HepG2 (cell line): ENCODE measurements around the gene XAF1. TPM values are rescaled to one million over a fixed set of nuclear protein-coding genes. Genes with fewer than 3 reads are reported as not detected.
A peak's percentile ranks its signal among the peaks of the same experiment; 100 is the strongest.

Source experiments
- CEBPB ChIP-seq: IDR thresholded peaks from 2 replicates; pipeline ENCODE4 v1.6.1; 2011; ENCODE audit warnings: low read depth, low read length, improper control_type of control experiment, borderline replicate concordance
- DR1 ChIP-seq: sonication (generic); formaldehyde crosslinking; IDR thresholded peaks from 2 replicates; pipeline ENCODE4 v1.8.0; 2021; ENCODE audit warnings: mild to moderate bottlenecking, missing genetic modification reagents, inconsistent platforms
- FOXA1 ChIP-seq, 2 experiments: fragments of 450-650 bp in 1 of 2; sonication (generic) in 1 of 2; formaldehyde crosslinking in 1 of 2; IDR thresholded peaks; 2 replicates each; pipeline versions ENCODE4 v1.4.0 to v1.6.1; 2016 to 2020; ENCODE audit warnings: missing genetic modification reagents in 1 of 2
- FOXA3 ChIP-seq: IDR thresholded peaks from 2 replicates; pipeline ENCODE4 v1.6.1; 2016; ENCODE audit warnings: missing genetic modification reagents, missing compliant biosample characterization
- FOXC1 ChIP-seq: sonication (generic); formaldehyde crosslinking; IDR thresholded peaks from 2 replicates; pipeline ENCODE4 v1.8.0; 2022; ENCODE audit warnings: mild to moderate bottlenecking, missing genetic modification reagents, borderline replicate concordance
- GATA4 ChIP-seq: sonication (generic); IDR thresholded peaks from 2 replicates; pipeline ENCODE4 v1.6.1; 2016; ENCODE audit warnings: antibody characterized with exemption, low read depth, borderline replicate concordance
- HMGXB4 ChIP-seq, 2 experiments: sonication (generic) in 1 of 2; formaldehyde crosslinking in 1 of 2; IDR thresholded peaks; 2 replicates each; pipeline versions ENCODE4 v1.4.0 to v1.6.1; 2018 to 2020; ENCODE audit warnings: missing genetic modification reagents in 2 of 2, borderline replicate concordance in 1 of 2, low read depth in 1 of 2, mild to moderate bottlenecking in 1 of 2, missing biosample characterization in 1 of 2
- HNRNPL ChIP-seq: fragments of 200-400 bp; formaldehyde crosslinking; IDR thresholded peaks from 2 replicates; pipeline ENCODE4 v1.6.1; 2017; ENCODE audit warnings: mild to moderate bottlenecking, low read depth, low read length
- IRF2 ChIP-seq: IDR thresholded peaks from 2 replicates; pipeline ENCODE4 v1.6.1; 2018; ENCODE audit warnings: missing genetic modification reagents, missing compliant biosample characterization
- KAT2B ChIP-seq: fragments of 150-350 bp; IDR thresholded peaks from 2 replicates; pipeline ENCODE4 v1.6.1; 2014; ENCODE audit warnings: low read depth, low read length, borderline replicate concordance
- MBD4 ChIP-seq: IDR thresholded peaks from 2 replicates; pipeline ENCODE4 v1.6.1; 2012; ENCODE audit warnings: low read length, inconsistent platforms, borderline replicate concordance
- MBNL3 ChIP-seq: fragments of 250-450 bp; sonication (Bioruptor Pico); conservative IDR thresholded peaks from 2 replicates; pipeline ENCODE4 v1.8.0; 2022; ENCODE audit warnings: mild to moderate bottlenecking, inconsistent platforms
- MED1 ChIP-seq: sonication (generic); formaldehyde crosslinking; IDR thresholded peaks from 2 replicates; pipeline ENCODE4 v1.4.0; 2020; ENCODE audit warnings: missing genetic modification reagents
- MTA1 ChIP-seq: sonication (generic); formaldehyde crosslinking; IDR thresholded peaks from 2 replicates; pipeline ENCODE4 v1.4.0; 2020; ENCODE audit warnings: missing genetic modification reagents, mild to moderate bottlenecking, borderline replicate concordance
- MXI1 ChIP-seq: IDR thresholded peaks from 3 replicates; pipeline ENCODE4 v1.6.1; 2012; ENCODE audit warnings: low read depth, low read length, inconsistent platforms, borderline replicate concordance
- NFKB2 ChIP-seq: sonication (generic); formaldehyde crosslinking; IDR thresholded peaks from 2 replicates; pipeline ENCODE4 v1.4.0; 2020; ENCODE audit warnings: missing genetic modification reagents, borderline replicate concordance
- NONO ChIP-seq, 2 experiments: fragments of 450-650 bp in 1 of 2; sonication (generic) in 1 of 2; formaldehyde crosslinking in 1 of 2; IDR thresholded peaks in 1 of 2; conservative IDR thresholded peaks in 1 of 2; 2 replicates each; pipeline versions ENCODE4 v1.6.1 to v1.8.0; 2017 to 2022; ENCODE audit warnings: mild to moderate bottlenecking in 1 of 2, missing genetic modification reagents in 1 of 2, moderate library complexity in 1 of 2
- PHF5A ChIP-seq: IDR thresholded peaks from one replicate; pipeline ENCODE4 v1.6.1; 2018; ENCODE audit warnings: low read depth, missing genetic modification reagents; ENCODE audit not compliant: unreplicated experiment
- PHF8 ChIP-seq: sonication (generic); formaldehyde crosslinking; IDR thresholded peaks from 2 replicates; pipeline ENCODE4 v1.5.0; 2020; ENCODE audit warnings: missing genetic modification reagents
- PLSCR1 ChIP-seq: sonication (generic); formaldehyde crosslinking; IDR thresholded peaks from 2 replicates; pipeline ENCODE4 v1.5.0; 2020; ENCODE audit warnings: missing genetic modification reagents, mild to moderate bottlenecking, borderline replicate concordance
- PTBP1 ChIP-seq: fragments of 200-400 bp; formaldehyde crosslinking; IDR thresholded peaks from 2 replicates; pipeline ENCODE4 v1.6.1; 2018; ENCODE audit warnings: low read length, low read depth; ENCODE audit not compliant: poor library complexity, severe bottlenecking
- RBFOX2 ChIP-seq: fragments of 200-400 bp; formaldehyde crosslinking; IDR thresholded peaks from 2 replicates; pipeline ENCODE4 v1.6.1; 2017; ENCODE audit warnings: low read depth, mild to moderate bottlenecking, low read length
- RFX3 ChIP-seq: IDR thresholded peaks from 2 replicates; pipeline ENCODE4 v1.6.1; 2016; ENCODE audit warnings: missing biosample characterization, missing genetic modification reagents
- SMARCE1 ChIP-seq: fragments of 450-650 bp; IDR thresholded peaks from 2 replicates; pipeline ENCODE4 v1.6.1; 2017; ENCODE audit warnings: borderline replicate concordance
- TGIF2 ChIP-seq: IDR thresholded peaks from 2 replicates; pipeline ENCODE4 v1.6.1; 2016; ENCODE audit warnings: control low read depth, missing compliant biosample characterization
- ZNF20 ChIP-seq: sonication (generic); formaldehyde crosslinking; IDR thresholded peaks from 2 replicates; pipeline ENCODE4 v1.4.0; 2020; ENCODE audit warnings: mild to moderate bottlenecking, moderate library complexity, missing genetic modification reagents
- ZNF431 ChIP-seq: sonication (generic); formaldehyde crosslinking; IDR thresholded peaks from 2 replicates; pipeline ENCODE4 v1.9.0; 2022; ENCODE audit warnings: missing genetic modification reagents, low read depth, mild to moderate bottlenecking, borderline replicate concordance
- ZNF549 ChIP-seq: sonication (generic); formaldehyde crosslinking; IDR thresholded peaks from 2 replicates; pipeline ENCODE4 v1.5.0; 2020; ENCODE audit warnings: missing genetic modification reagents
- ZNF556 ChIP-seq: sonication (generic); formaldehyde crosslinking; IDR thresholded peaks from 2 replicates; pipeline ENCODE4 v1.4.0; 2020; ENCODE audit warnings: mild to moderate bottlenecking, missing genetic modification reagents, borderline replicate concordance
- ZNF605 ChIP-seq: sonication (generic); formaldehyde crosslinking; IDR thresholded peaks from 2 replicates; pipeline ENCODE4 v1.8.0; 2022; ENCODE audit warnings: mild to moderate bottlenecking, missing genetic modification reagents
- ZNF737 ChIP-seq: sonication (generic); formaldehyde crosslinking; IDR thresholded peaks from 2 replicates; pipeline ENCODE4 v1.5.0; 2020; ENCODE audit warnings: missing genetic modification reagents, mild to moderate bottlenecking, borderline replicate concordance
- polyA plus RNA-seq, 8 experiments: library from polyadenylated mRNA; depleted of rRNA in 3 of 8; stranded (reverse) in 7 of 8; unstranded in 1 of 8; fragments of >200 nt; fragmentation: Illumina TruSeq in 4 of 8; extraction: Trizol in 4 of 8; gene quantifications; 2 replicates each; pipeline versions ENCODE4 v1.2.1 to v1.2.3, GENCODE V29; 2011 to 2016; ENCODE audit warnings: low read depth in 4 of 8, missing spikeins in 1 of 8, mixed read lengths in 1 of 8; ENCODE audit not compliant: insufficient read depth in 1 of 8
- total RNA-seq, 5 experiments: library from RNA; depleted of rRNA; stranded (reverse); fragments of >200 nt; fragmentation: Illumina TruSeq; extraction: Trizol; gene quantifications; 2 replicates each; pipeline ENCODE4 v1.2.3, GENCODE V29; 2016; ENCODE audit warnings: low read depth in 1 of 5

XAF1 gene
- total and polyA plus RNA-seq, 2 of the 13 experiments (the other 11 are each of a cell fraction or from before 2014, with no cell fraction given), result 1.2 to 2.4 TPM

- peak; percentile 43; the same call in 1 of the 2 replicates for TF ChIP-seq FOXA3
- TF ChIP-seq MED1 (CRISPR knock-in tag), result peak; percentile 55
- TF ChIP-seq MXI1, result no peak
- no peak for TF ChIP-seq ZNF556
- 0 out of 2 replicates have a peak, but pooled peaks have one; percentile 29 for TF ChIP-seq RFX3 (CRISPR knock-in tag)
- TF ChIP-seq PLSCR1 (CRISPR knock-in tag), result no peak
- TF ChIP-seq TGIF2, result no peak
- TF ChIP-seq HNRNPL, result no peak
- no peak for TF ChIP-seq NONO (IDR thresholded peaks at IDR 0.05)
- TF ChIP-seq NONO (CRISPR knock-in tag; conservative IDR thresholded peaks at IDR 0.05), result peak; percentile 57; the same call in 1 of the 2 replicates
- no peak for TF ChIP-seq PHF5A (CRISPR knock-in tag)
- TF ChIP-seq ZNF737, result peak; percentile 64; the same call in 1 of the 2 replicates
- TF ChIP-seq RBFOX2, result no peak
- no peak; the same call in 1 of the 2 replicates for TF ChIP-seq IRF2 (CRISPR knock-in tag)
- 0 out of 2 replicates have a peak, but pooled peaks have one; percentile 15 for TF ChIP-seq MBD4
- TF ChIP-seq ZNF20, result no peak
- TF ChIP-seq MTA1, result no peak
- no peak for TF ChIP-seq MBNL3 (CRISPR knock-in tag)
- TF ChIP-seq GATA4, result no peak
- no peak for TF ChIP-seq PTBP1
- no peak for TF ChIP-seq ZNF605
- no peak for TF ChIP-seq ZNF549 (CRISPR knock-in tag)
- no peak for TF ChIP-seq HMGXB4 (CRISPR knock-in tag; IDR thresholded peaks at IDR 0.05; ENCODE audit: borderline replicate concordance in 1 of 2, low read depth in 1 of 2)
- TF ChIP-seq KAT2B, result no peak
- TF ChIP-seq ZNF431, result peak; percentile 80; the same call in 1 of the 2 replicates
- TF ChIP-seq NFKB2, result no peak
- TF ChIP-seq FOXC1, result peak; percentile 55; the same call in 1 of the 2 replicates
- no peak; the same call in 1 of the 2 replicates for TF ChIP-seq CEBPB
- no peak for TF ChIP-seq FOXA1 (IDR thresholded peaks at IDR 0.05)
- TF ChIP-seq FOXA1 (CRISPR knock-in tag; IDR thresholded peaks at IDR 0.05), result no peak
- no peak for TF ChIP-seq SMARCE1
- TF ChIP-seq DR1, result no peak
- no peak for TF ChIP-seq PHF8 (CRISPR knock-in tag)
Observed at GRCh38 chr17:6711681-6712057, 44.2 kb upstream of the XAF1 start (continued).
